HG03060 (cell line): ENCODE measurements around the gene FUNDC2.

Experiments used
- ATAC-seq: cut with Tn5 transposase; IDR thresholded peaks from one replicate; pipeline ENCODE4 v1.9.1; 2021; ENCODE audit warnings: low read depth, moderate number of reproducible peaks; ENCODE audit not compliant: unreplicated experiment

The FUNDC2 gene

DNA sequence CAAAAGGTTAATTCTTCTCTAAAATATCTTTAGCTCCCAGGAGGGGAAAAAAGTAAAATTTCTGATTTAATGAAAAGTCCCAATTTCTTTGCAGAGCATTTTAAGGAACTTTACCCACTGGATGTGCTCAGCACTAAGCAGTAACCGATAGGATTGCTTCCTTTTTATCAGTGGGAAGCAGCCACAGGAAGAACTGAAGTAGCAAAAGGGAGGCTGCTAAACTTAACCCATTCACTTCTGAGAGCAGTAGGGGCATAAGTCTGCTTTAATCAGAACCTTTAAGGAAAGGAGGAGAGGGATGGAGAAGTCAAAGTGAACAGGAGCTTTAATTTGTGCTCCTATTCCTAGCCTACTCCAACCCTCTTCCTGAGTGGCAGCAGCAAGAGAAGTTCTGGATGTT, 4.1 kb upstream of the FUNDC2 start, which contains the start of gene F8:
F8 (minus strand) TSS at position 139 of the 400 bp plus-strand sequence. CDS start 171 bp downstream, outside the sequence.
- ATAC-seq = no peak

DNA sequence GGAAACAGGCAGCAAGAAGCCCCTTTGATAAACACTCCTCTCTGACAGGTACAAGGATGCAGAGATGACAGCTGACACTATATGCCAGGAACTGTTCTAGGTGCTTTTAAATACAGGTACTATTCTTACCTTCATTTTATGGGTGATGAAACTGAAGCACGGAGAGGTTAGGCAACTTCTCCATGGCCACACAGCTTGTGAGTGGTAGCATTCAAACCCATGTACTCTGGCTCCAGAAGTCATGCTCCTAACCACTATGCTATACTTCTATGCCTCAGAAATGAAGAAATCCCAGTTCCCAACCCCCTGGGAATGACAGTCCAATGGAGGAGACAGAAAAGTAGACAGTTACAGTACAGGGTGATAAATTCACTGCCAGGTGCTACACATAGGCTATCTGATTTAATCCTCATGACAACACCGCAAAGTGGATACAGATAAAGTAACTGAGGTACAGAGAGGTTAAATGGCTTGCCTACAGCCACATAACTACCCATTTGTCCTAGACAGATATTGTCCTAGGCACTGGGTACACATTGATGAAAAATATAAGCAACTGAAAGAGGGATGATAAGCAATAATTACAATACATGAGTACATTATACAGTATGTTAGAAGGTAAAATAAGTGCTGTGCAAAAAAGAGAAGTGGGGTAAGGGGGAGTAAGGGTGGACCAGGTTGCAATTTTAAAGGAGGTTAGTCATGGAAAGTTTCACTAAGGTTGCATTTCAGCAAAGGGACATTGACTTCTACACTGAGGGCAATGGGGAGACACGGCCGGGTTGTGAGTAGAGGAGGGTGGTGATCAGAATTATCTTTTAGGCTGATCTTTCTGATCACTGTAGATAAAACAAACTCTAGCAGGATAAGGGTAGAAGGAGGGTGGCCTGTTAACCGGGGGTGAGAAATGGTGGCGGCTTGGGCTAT, 2.5 kb upstream of the FUNDC2 start:
- ATAC-seq = no peak

DNA sequence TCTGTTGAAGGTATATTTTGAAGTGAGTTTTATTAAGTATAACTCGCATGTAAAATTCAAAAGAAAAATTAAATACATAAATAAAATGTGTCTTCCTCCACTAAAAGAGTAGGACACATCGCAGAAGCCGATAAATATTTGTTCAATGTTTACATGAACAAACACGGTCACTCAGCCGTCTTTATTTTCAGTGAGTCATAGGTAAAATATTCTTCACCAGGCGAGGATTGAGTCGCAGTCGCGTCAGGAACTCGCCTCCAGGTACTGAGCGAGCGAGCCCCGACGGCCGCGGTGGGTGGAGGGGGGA, 271 bp upstream of the FUNDC2 start:
- no peak for ATAC-seq

GRCh38 chrX:155027509-155028066, 944 bp downstream of the FUNDC2 start:
- no peak for ATAC-seq

- ATAC-seq = no peak
Measured at GRCh38 chrX:155028129-155028528, 1.5 kb downstream of the FUNDC2 start.

- ATAC-seq = no peak
Measured at GRCh38 chrX:155028877-155029291, 2.2 kb downstream of the FUNDC2 start.

- no peak for ATAC-seq
Measured at GRCh38 chrX:155031657-155032056, 5.0 kb downstream of the FUNDC2 start.

- no peak for ATAC-seq
Measured at GRCh38 chrX:155035688-155036087, 9.0 kb downstream of the FUNDC2 start.

DNA sequence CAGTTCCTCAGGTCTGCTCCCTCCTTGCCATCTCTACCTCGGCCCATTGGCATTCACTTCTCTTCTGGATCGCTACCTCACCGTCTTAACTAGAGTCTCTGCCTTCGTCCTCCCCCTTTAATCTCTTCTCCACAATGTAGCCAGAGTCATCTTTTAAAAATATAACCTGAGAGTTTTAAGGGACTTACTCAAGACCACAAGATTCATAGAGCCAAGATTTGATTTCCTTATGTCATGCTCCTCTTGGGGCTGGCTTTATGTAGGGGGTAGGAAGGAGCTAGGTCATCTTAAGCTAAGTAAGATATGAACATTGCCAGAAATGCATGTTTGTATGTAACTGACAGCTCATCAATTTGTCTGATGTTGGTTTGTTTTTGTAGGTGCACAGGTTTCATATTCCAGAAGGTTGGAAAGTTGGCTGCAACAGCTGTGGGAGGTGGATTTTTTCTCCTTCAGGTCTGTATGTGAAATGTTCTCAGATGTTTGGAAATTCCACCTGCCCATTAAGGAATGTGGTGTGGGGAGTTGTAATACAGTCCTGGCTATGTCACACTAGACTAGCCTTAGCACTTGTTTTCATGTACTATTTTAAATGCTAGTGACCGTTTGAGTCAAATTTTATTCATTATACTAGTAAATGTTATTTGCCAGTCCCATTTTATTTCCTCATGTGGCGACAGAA, 19.6 kb downstream of the FUNDC2 start:
- ATAC-seq = no peak

GRCh38 chrX:155046811-155047528, 20.3 kb downstream of the FUNDC2 start:
- no peak for ATAC-seq

- ATAC-seq = no peak
Measured at GRCh38 chrX:155048977-155049619, 22.5 kb downstream of the FUNDC2 start.

GRCh38 chrX:155052738-155053498, 26.3 kb downstream of the FUNDC2 start:
- no peak for ATAC-seq

DNA sequence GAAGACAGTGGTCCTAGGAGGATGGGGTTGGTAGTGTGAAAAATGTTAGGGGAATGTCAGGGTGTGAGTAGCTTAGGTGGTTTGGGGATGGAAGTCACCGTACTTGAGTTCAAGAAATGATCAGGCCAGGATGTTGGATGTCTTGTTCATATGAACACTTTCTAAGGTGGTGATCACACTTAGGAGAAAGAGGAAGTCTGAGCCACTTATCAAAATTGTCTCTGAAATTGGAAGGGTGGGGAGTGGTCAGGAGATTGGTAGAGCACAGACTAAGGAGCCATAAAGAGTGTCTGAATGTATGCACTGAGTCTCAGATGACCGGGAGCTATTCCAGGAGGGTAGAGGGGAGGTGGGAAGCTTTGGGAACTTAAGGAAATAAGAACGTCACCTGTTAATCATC, 27.0 kb downstream of the FUNDC2 start:
- ATAC-seq = no peak

DNA sequence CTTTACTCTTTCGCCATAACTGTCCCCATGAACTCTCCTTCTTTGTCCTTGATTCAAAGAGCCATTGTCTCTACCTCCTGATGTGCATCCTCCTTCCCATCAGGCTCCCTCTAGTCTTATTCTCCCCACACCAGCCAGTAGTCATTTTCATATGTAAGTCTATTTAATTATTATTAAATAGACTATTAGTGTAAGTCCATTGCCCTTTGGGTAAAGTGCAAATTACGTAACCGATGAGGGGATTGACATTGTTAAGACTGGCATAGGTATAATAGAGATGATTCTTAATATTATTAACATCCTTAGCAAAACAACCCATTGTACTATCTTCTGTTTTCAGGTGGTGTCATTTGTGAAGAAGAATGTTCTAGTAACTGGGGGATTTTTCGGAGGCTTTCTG, 27.6 kb downstream of the FUNDC2 start:
- no peak for ATAC-seq

DNA sequence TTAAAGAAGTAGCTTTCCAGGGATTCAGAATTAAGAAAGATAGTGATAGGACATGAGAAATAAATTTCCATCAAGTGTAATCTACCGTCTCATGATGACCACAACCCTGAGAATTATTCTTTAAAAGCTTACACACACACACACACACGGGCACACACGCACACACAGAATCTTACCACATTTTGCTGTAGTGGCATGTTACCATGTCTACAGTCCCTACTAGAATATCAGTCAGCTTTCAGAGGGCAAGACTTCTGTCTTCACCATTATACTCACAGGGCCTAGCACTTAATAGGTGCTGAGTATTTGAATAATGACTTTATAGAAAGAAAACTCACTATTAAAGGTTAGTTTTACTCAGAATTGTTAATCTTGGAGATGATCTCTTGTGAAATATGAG, 28.9 kb downstream of the FUNDC2 start:
- ATAC-seq = no peak

DNA sequence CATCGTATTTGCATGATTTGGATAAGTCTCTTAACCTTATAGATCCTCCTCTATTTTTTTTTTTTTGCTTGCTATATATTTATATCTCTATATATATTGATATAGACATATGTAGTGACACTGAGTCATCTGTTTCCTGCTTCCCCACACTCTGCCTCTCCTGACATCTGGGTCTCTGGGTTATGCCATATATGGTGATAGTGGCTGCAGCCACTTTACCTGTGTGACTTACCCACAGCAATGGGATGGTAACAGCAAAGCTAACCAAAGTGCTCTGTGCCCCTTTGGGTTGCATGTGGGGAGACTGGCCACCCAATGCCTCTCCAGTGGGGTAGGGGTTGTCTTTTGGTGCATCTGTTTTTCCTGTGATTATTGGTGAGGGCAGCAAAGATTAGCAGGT, 29.8 kb downstream of the FUNDC2 start:
- no peak for ATAC-seq

GRCh38 chrX:155056877-155057792, 30.5 kb downstream of the FUNDC2 start:
- ATAC-seq = no peak

GRCh38 chrX:155061760-155062159, 35.1 kb downstream of the FUNDC2 start:
- no peak for ATAC-seq
